Activated naive CD8-positive, alpha-beta T cell treated with anti-CD3 and anti-CD28 coated beads for 36 hours (primary cell): ENCODE data around the gene ZDHHC19. TPM values are rescaled to one million over a fixed set of nuclear protein-coding genes. Genes with fewer than 3 reads are reported as not detected.

Experiments used
- DNase-seq: peaks from one replicate; pipeline ENCODE4 v3.0.0; 2021
- H3K27ac Mint-ChIP-seq: one replicate; pipeline ENCODE4 v1.8.0; 2022; ENCODE audit warnings: mild to moderate bottlenecking, moderate library complexity, mixed read lengths
- H3K27me3 Mint-ChIP-seq: one replicate; pipeline ENCODE4 v1.8.0; 2022; ENCODE audit warnings: mild to moderate bottlenecking, mixed read lengths
- H3K36me3 Mint-ChIP-seq: one replicate; pipeline ENCODE4 v1.8.0; 2021; ENCODE audit warnings: mild to moderate bottlenecking, mixed read lengths
- H3K4me1 Mint-ChIP-seq: one replicate; pipeline ENCODE4 v1.8.0; 2021; ENCODE audit warnings: mixed read lengths
- H3K4me3 Mint-ChIP-seq: one replicate; pipeline ENCODE4 v1.8.0; 2022; ENCODE audit warnings: mild to moderate bottlenecking, moderate library complexity, mixed read lengths
- H3K9me3 Mint-ChIP-seq: one replicate; pipeline ENCODE4 v1.8.0; 2022; ENCODE audit warnings: mixed read lengths
- total RNA-seq, 2 experiments: library from RNA; stranded (reverse); gene quantifications; one replicate each; pipeline ENCODE4 v1.2.3, GENCODE V29; 2021

The ZDHHC19 gene
- total RNA-seq, 2 experiments from 2014 or later, result not detected

GRCh38 chr3:196163212-196163611 lies 48.0 kb downstream of the ZDHHC19 start:
- no peaks in the 10 kb centered on the region for H3K9me3 Mint-ChIP-seq
- H3K36me3 Mint-ChIP-seq, result no peaks in the 10 kb centered on the region
- no peak for DNase-seq
- H3K27me3 Mint-ChIP-seq, result no peaks in the 10 kb centered on the region
- H3K4me3 Mint-ChIP-seq, result no peak overlapping the region
- peaks cover 16% of the 10 kb centered on the region for H3K4me1 Mint-ChIP-seq
- H3K27ac Mint-ChIP-seq, result peak overlapping the region; percentile 54

GRCh38 chr3:196162679-196163078 lies 48.5 kb downstream of the ZDHHC19 start:
- no peaks in the 10 kb centered on the region for H3K27me3 Mint-ChIP-seq
- H3K27ac Mint-ChIP-seq, result peak overlapping the region; percentile 54
- no peaks in the 10 kb centered on the region for H3K36me3 Mint-ChIP-seq
- H3K4me1 Mint-ChIP-seq, result peaks cover 16% of the 10 kb centered on the region
- H3K9me3 Mint-ChIP-seq, result no peaks in the 10 kb centered on the region
- no peak for DNase-seq
- H3K4me3 Mint-ChIP-seq, result no peak overlapping the region

GRCh38 chr3:196159952-196160804 lies 51.0 kb downstream of the ZDHHC19 start:
- Mint-ChIP-seq H3K9me3 (no peaks in the 10 kb centered on the region), H3K27me3 (no peaks in the 10 kb centered on the region), H3K4me3 (no peak overlapping the region), H3K36me3 (no peaks in the 10 kb centered on the region), H3K4me1 (peaks cover 11% of the 10 kb centered on the region), H3K27ac (peak overlapping the region; percentile 63)
- peak; percentile 53 for DNase-seq

GRCh38 chr3:196159526-196159925 lies 51.7 kb downstream of the ZDHHC19 start:
- no peaks in the 10 kb centered on the region for H3K9me3 Mint-ChIP-seq
- no peak overlapping the region for H3K4me3 Mint-ChIP-seq
- no peak for DNase-seq
- H3K36me3 Mint-ChIP-seq, result no peaks in the 10 kb centered on the region
- H3K27me3 Mint-ChIP-seq, result no peaks in the 10 kb centered on the region
- peak overlapping the region; percentile 63 for H3K27ac Mint-ChIP-seq
- H3K4me1 Mint-ChIP-seq, result peaks cover 11% of the 10 kb centered on the region

GRCh38 chr3:196156160-196156559 lies 55.0 kb downstream of the ZDHHC19 start:
- Mint-ChIP-seq H3K9me3 (no peaks in the 10 kb centered on the region), H3K27me3 (no peaks in the 10 kb centered on the region), H3K4me1 (peaks cover 11% of the 10 kb centered on the region), H3K4me3 (no peak overlapping the region), H3K36me3 (no peaks in the 10 kb centered on the region), H3K27ac (no peak overlapping the region)
- no peak for DNase-seq

GRCh38 chr3:196150481-196150880 lies 60.7 kb downstream of the ZDHHC19 start:
- H3K9me3 Mint-ChIP-seq, result peaks cover 6% of the 10 kb centered on the region
- no peak for DNase-seq
- no peaks in the 10 kb centered on the region for H3K27me3 Mint-ChIP-seq
- H3K4me3 Mint-ChIP-seq, result no peak overlapping the region
- no peaks in the 10 kb centered on the region for H3K36me3 Mint-ChIP-seq
- H3K4me1 Mint-ChIP-seq, result no peaks in the 10 kb centered on the region
- H3K27ac Mint-ChIP-seq, result no peak overlapping the region

- no peaks in the 10 kb centered on the region for H3K36me3 Mint-ChIP-seq
- no peaks in the 10 kb centered on the region for H3K4me1 Mint-ChIP-seq
Observed at GRCh38 chr3:196149831-196150301, 61.3 kb downstream of the ZDHHC19 start.

GRCh38 chr3:196149375-196149774 lies 61.8 kb downstream of the ZDHHC19 start:
- Mint-ChIP-seq H3K4me3 (no peak overlapping the region), H3K36me3 (no peaks in the 10 kb centered on the region), H3K4me1 (no peaks in the 10 kb centered on the region), H3K27me3 (no peaks in the 10 kb centered on the region), H3K9me3 (peaks cover 6% of the 10 kb centered on the region), H3K27ac (no peak overlapping the region)
- DNase-seq, result no peak

More at GRCh38 chr3:196149831-196150301, 61.3 kb downstream of the ZDHHC19 start:
- H3K27ac Mint-ChIP-seq, result no peak overlapping the region
- no peaks in the 10 kb centered on the region for H3K27me3 Mint-ChIP-seq
- DNase-seq, result no peak
- H3K9me3 Mint-ChIP-seq, result peaks cover 6% of the 10 kb centered on the region
- H3K4me3 Mint-ChIP-seq, result no peak overlapping the region

Other genes starting within 250 kb of the ZDHHC19 start
- 100 to 1,000 TPM; 550 TPM for gene TFRC, start 129.3 kb downstream of the ZDHHC19 start, total RNA-seq
- not detected for gene SLC51A, start 5.1 kb upstream of the ZDHHC19 start, total RNA-seq
- 10 to 100 TPM; 41.2 to 42.1 TPM for gene PCYT1A, start 76.3 kb upstream of the ZDHHC19 start, total RNA-seq
- 1 to 10 TPM; 8.1 to 8.4 TPM for gene DYNLT2B, start 106.8 kb upstream of the ZDHHC19 start, total RNA-seq
- gene TM4SF19, start 127.0 kb upstream of the ZDHHC19 start, total RNA-seq, result not detected
- gene UBXN7, start 221.0 kb upstream of the ZDHHC19 start, total RNA-seq, result 10 to 100 TPM; 52.7 to 57.5 TPM